ENCODE results near the gene THSD4.

DNA sequence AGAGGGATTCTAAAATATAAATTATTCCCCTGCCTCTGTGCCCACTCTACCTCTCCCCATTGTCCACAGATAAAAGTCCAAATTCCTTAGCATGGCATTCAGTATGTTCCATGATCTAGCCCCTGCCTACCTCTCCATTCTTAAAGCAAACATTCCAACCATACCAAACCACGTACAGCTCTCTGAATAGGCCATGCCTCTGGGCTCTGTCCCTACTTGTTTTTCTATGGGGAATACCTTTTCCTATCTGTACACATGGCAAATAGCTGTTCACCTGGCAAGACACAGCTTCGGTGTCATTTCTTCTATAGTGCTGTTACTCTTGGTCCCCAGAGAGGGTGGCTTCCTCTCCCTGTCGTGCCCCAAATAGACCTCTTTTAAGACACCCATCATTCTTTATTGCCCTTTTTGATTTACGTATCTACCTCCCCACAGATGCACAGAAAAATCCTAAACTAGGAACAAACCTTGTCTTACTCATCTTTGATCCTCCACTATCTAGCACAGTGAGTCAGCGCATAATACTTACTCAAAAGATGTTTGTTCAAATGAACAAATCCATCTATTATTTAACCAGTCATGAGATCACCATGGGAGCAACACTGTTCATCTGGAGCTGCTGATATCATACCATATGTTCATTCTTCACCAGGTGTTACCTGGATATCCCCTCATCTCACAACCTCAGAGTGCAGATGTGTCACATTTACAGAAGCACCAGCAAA is 329.8 kb downstream of the THSD4 start:
- TF ChIP-seq, protein P1, sequence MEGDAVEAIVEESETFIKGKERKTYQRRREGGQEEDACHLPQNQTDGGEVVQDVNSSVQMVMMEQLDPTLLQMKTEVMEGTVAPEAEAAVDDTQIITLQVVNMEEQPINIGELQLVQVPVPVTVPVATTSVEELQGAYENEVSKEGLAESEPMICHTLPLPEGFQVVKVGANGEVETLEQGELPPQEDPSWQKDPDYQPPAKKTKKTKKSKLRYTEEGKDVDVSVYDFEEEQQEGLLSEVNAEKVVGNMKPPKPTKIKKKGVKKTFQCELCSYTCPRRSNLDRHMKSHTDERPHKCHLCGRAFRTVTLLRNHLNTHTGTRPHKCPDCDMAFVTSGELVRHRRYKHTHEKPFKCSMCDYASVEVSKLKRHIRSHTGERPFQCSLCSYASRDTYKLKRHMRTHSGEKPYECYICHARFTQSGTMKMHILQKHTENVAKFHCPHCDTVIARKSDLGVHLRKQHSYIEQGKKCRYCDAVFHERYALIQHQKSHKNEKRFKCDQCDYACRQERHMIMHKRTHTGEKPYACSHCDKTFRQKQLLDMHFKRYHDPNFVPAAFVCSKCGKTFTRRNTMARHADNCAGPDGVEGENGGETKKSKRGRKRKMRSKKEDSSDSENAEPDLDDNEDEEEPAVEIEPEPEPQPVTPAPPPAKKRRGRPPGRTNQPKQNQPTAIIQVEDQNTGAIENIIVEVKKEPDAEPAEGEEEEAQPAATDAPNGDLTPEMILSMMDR (conservative IDR thresholded peaks at IDR 0.05; ENCODE audit: low read depth, low read length) = no peak
- TF ChIP-seq EZH2 (IDR thresholded peaks at IDR 0.05; ENCODE audit: low read length, unreplicated experiment) = no peak
